Suprapubic skin (tissue), 4 donors: ENCODE data around the gene PSMC3. TPM values are rescaled to one million over a fixed set of nuclear protein-coding genes. Genes with fewer than 3 reads are reported as not detected.
"Not testable (repeated sequence)": the region's sequence is repeated elsewhere in the genome, so short reads cannot be mapped to it uniquely, and the experiment has no call there.

ENCODE experiments used
- DNase-seq, 2 donors: peaks; one replicate each; pipeline ENCODE4 v3.0.0-alpha.2; 2019; ENCODE audit warnings: low spot score in 2 of 2
- H3K27ac ChIP-seq: fragments of 200-600 bp; sonication (generic); one replicate; pipeline ENCODE4 v1.5.1; 2019
- H3K27me3 ChIP-seq: fragments of 200-600 bp; sonication (generic); one replicate; pipeline ENCODE4 v1.5.1; 2019
- H3K36me3 ChIP-seq: fragments of 200-600 bp; sonication (generic); one replicate; pipeline ENCODE4 v1.5.1; 2019
- H3K4me1 ChIP-seq: fragments of 200-600 bp; sonication (generic); one replicate; pipeline ENCODE4 v1.5.1; 2019
- H3K4me3 ChIP-seq: fragments of 200-600 bp; sonication (generic); one replicate; pipeline ENCODE4 v1.5.1; 2019; ENCODE audit warnings: mild to moderate bottlenecking
- H3K9me3 ChIP-seq: fragments of 200-600 bp; sonication (generic); one replicate; pipeline ENCODE4 v1.5.1; 2019
- EP300 ChIP-seq: sonication (generic); formaldehyde crosslinking; IDR thresholded peaks from one replicate; pipeline ENCODE4 v1.6.1; 2017; ENCODE audit warnings: antibody characterized with exemption
- POLR2A ChIP-seq, 2 donors: fragments of 450-650 bp; IDR thresholded peaks; one replicate each; pipeline ENCODE4 v1.6.1; 2017; ENCODE audit warnings: antibody characterized with exemption in 2 of 2, mild to moderate bottlenecking in 2 of 2, moderate library complexity in 2 of 2
- POLR2AphosphoS5 ChIP-seq, 3 donors: sonication (generic); formaldehyde crosslinking; IDR thresholded peaks; one replicate each; pipeline ENCODE4 v1.6.1; 2017; ENCODE audit warnings: antibody characterized with exemption in 3 of 3
- whole genome bisulfite sequencing: methylation state at CpG from one replicate; pipeline ENCODE4 v1.1.5; 2018; 5-methylcytosine and 5-hydroxymethylcytosine counted together
- total RNA-seq, 4 donors: library from RNA; depleted of rRNA; stranded (reverse); fragments of >200 nt; gene quantifications; one replicate each; pipeline ENCODE4 v1.1.0, GENCODE V29; 2016
- TF ChIP-seq, protein P1 (sequence below), 2 donors: fragments of 200-600 bp in 1 of 2; fragments of 450-650 bp in 1 of 2; sonication (generic) in 1 of 2; IDR thresholded peaks; one replicate each; pipeline ENCODE4 v1.5.1; 2016 to 2019; ENCODE audit warnings: antibody characterized with exemption in 2 of 2, mild to moderate bottlenecking in 1 of 2, moderate library complexity in 1 of 2

PSMC3 gene
- total RNA-seq, 4 donors from 2014 or later = 52.5 to 124 (median 103) TPM

DNA sequence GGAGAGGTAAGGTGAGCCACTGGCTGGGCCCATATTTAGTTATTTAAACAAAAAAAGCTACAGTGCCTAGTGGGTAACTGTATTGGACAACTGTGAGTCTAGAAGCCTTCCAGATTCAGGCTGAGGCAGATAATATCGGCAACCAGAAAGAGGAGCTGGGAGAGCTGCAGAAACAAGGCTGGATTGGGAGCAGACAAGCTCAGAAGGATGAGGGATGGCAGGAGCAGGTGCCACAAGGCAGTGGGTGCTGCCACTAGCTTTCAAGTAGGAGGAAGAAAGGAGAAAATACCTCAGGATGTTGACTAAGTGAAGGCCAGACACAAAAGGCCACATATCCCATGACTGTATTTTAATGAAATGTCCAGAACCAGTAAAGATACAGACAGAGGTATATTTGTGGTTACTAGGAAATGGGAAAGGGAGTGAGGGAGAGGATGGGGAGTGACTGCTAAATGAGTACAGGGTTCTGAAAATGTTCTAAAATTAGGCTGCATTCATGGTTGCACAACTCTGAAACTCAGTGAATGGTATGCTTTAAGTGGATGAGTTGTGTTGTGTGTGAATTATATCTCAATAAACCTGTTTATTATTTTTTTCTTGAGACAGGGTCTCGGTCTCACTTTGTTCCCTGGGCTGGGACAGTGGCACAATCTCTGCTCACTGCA, 34.5 kb upstream of the PSMC3 start:
- peaks cover 27% of the 10 kb centered on the region for H3K36me3 ChIP-seq
- 90% methylated on average over 2 of the region's 2 CpGs for WGBS
- DNase-seq = no peak
- H3K27ac ChIP-seq = no peak overlapping the region
- H3K9me3 ChIP-seq = no peaks in the 10 kb centered on the region
- H3K27me3 ChIP-seq = no peaks in the 10 kb centered on the region
- TF ChIP-seq EP300 (no peak), POLR2AphosphoS5 (IDR thresholded peaks at IDR 0.05) (no peak), POLR2A (IDR thresholded peaks at IDR 0.05) (no peak)
- TF ChIP-seq, protein P1, sequence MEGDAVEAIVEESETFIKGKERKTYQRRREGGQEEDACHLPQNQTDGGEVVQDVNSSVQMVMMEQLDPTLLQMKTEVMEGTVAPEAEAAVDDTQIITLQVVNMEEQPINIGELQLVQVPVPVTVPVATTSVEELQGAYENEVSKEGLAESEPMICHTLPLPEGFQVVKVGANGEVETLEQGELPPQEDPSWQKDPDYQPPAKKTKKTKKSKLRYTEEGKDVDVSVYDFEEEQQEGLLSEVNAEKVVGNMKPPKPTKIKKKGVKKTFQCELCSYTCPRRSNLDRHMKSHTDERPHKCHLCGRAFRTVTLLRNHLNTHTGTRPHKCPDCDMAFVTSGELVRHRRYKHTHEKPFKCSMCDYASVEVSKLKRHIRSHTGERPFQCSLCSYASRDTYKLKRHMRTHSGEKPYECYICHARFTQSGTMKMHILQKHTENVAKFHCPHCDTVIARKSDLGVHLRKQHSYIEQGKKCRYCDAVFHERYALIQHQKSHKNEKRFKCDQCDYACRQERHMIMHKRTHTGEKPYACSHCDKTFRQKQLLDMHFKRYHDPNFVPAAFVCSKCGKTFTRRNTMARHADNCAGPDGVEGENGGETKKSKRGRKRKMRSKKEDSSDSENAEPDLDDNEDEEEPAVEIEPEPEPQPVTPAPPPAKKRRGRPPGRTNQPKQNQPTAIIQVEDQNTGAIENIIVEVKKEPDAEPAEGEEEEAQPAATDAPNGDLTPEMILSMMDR (IDR thresholded peaks at IDR 0.05) = no peak
- H3K4me1 ChIP-seq = peaks cover 9% of the 10 kb centered on the region
- no peak overlapping the region for H3K4me3 ChIP-seq

DNA sequence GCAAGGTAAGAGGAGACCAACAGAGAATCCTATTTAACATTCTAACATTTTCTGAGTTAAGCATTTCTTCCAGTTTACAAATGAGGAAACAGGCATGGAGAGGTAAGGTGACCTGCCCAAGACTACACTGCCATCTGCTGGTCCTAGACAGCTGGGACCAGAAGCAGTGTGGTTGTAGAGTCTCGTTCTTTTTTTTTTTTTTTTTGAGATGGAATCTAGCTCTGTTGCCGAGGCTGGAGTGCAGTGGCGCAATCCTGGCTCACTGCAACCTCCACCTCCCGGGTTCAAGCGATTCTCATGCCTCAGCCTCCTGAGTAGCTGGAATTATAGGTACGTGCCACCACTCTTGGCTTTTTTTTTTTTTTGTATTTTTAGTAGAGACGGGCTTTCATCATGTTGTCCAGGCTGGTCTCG, 28.0 kb upstream of the PSMC3 start:
- H3K36me3 ChIP-seq, DNase-seq, H3K27ac ChIP-seq, H3K9me3 ChIP-seq, H3K27me3 ChIP-seq, H3K4me1 ChIP-seq, H3K4me3 ChIP-seq: not testable (repeated sequence)
- 14% methylated on average over 8 of the region's 8 CpGs for WGBS
- TF ChIP-seq, protein P1 (IDR thresholded peaks at IDR 0.05) = peak; percentile 36 to 60

DNA sequence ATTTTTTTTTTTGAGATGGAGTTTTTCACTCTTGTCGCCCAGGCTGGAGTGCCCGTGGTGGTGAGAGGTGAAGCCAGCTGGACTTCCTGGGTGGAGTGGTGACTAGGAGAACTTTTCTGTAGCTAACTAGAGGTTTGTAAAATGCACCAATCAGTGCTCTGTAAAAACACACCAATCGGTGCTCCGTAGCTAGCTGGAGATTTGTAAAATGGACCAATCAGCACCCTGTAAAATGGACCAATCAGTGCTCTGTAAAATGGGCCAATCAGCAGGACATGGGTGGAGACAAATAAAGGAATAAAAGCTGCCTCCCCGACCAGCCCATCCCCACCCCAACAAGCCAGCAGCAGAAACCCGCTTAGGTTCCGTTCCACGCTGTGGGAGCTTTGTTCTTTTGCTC, 27.1 kb upstream of the PSMC3 start:
- H3K36me3 ChIP-seq = no peaks in the 10 kb centered on the region
- no peaks in the 10 kb centered on the region for H3K27me3 ChIP-seq
- no peaks in the 10 kb centered on the region for H3K4me1 ChIP-seq
- no peaks in the 10 kb centered on the region for H3K9me3 ChIP-seq
- TF ChIP-seq, protein P1 (IDR thresholded peaks at IDR 0.05) = no peak
- no peak overlapping the region for H3K4me3 ChIP-seq
- WGBS = 93% methylated on average over 8 of the region's 8 CpGs
- no peak for DNase-seq
- H3K27ac ChIP-seq = no peak overlapping the region

DNA sequence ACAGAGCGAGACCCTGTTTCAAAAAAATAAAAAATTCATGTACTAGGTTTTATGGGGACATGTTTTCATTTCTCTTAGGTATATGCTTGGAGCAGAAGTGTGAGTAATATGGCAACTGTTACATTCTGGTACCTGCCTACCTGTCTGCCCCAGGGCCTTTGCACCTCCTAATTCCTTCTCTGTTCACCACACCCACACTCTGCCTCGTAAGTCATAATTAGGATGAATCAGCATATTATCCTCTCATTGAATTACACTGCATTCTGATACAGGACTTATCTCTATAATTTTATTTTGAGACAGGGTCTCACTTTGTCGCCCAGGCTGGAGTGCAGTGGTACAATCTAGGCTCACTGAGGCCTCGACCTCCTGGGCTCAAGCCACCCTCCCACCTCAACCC, 25.8 kb upstream of the PSMC3 start:
- Histone ChIP-seq H3K4me1 (no peaks in the 10 kb centered on the region), H3K36me3 (no peaks in the 10 kb centered on the region), H3K27me3 (no peaks in the 10 kb centered on the region), H3K9me3 (no peaks in the 10 kb centered on the region), H3K4me3 (no peak overlapping the region), H3K27ac (no peak overlapping the region)
- TF ChIP-seq, protein P1 (IDR thresholded peaks at IDR 0.05) = no peak
- TF ChIP-seq EP300 (no peak), POLR2AphosphoS5 (IDR thresholded peaks at IDR 0.05) (no peak), POLR2A (IDR thresholded peaks at IDR 0.05) (no peak)
- no peak for DNase-seq
- WGBS = 84% methylated on average over 4 of the region's 4 CpGs

DNA sequence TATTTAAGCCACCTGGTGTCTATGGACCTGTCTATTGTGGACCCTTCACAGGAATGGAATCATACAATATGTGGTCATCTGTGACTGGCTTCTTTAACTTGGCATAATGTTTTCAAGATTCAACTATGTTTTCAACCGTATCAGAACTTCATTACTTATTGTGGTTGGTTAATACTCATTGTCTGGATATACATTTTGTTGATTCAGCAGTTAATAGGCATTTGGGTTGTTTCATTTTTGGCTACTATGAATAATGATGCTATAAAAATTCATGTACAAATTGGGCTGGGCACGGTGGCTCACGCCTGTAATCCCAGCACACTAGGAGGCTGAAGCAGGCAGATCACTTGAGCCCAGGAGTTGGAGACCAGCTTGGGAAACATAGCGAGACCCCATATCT, 25.2 kb upstream of the PSMC3 start:
- Histone ChIP-seq H3K4me1 (no peaks in the 10 kb centered on the region), H3K4me3 (no peak overlapping the region), H3K27ac (no peak overlapping the region), H3K36me3 (no peaks in the 10 kb centered on the region), H3K27me3 (no peaks in the 10 kb centered on the region), H3K9me3 (no peaks in the 10 kb centered on the region)
- 65% methylated on average over 4 of the region's 4 CpGs for WGBS
- DNase-seq = no peak
- TF ChIP-seq POLR2A (IDR thresholded peaks at IDR 0.05) = no peak
- TF ChIP-seq, protein P1 (IDR thresholded peaks at IDR 0.05) = no peak
- TF ChIP-seq POLR2AphosphoS5 (IDR thresholded peaks at IDR 0.05) = no peak
- no peak for TF ChIP-seq EP300
